ENCODE measurements around the gene SLC38A11.
"Not testable (repeated sequence)": the region's sequence is repeated elsewhere in the genome, so short reads cannot be mapped to it uniquely, and the experiment has no call there.

The SLC38A11 gene

GRCh38 chr2:164879901-164880535 lies 75.3 kb downstream of the SLC38A11 start:
- no peak for DNase-seq (ENCODE audit: low spot score)

- DNase-seq (ENCODE audit: low spot score): no peak
Observed at GRCh38 chr2:164877927-164878326, 77.4 kb downstream of the SLC38A11 start.

GRCh38 chr2:164877169-164877568 lies 78.2 kb downstream of the SLC38A11 start:
- no peak for DNase-seq (ENCODE audit: low spot score)

- no peak for DNase-seq (ENCODE audit: low spot score)
Observed at GRCh38 chr2:164875334-164876205, 79.8 kb downstream of the SLC38A11 start.

GRCh38 chr2:164873210-164873908 lies 82.0 kb downstream of the SLC38A11 start:
- no peak for DNase-seq (ENCODE audit: low spot score)

GRCh38 chr2:164871404-164871803 lies 83.9 kb downstream of the SLC38A11 start:
- DNase-seq (ENCODE audit: low spot score): no peak

GRCh38 chr2:164869420-164869772 lies 85.9 kb downstream of the SLC38A11 start:
- no peak for DNase-seq (ENCODE audit: low spot score)

GRCh38 chr2:164868563-164869419 lies 86.5 kb downstream of the SLC38A11 start:
- DNase-seq (ENCODE audit: low spot score): no peak

GRCh38 chr2:164867779-164868397 lies 87.4 kb downstream of the SLC38A11 start:
- no peak for DNase-seq (ENCODE audit: low spot score)

GRCh38 chr2:164866381-164866780 lies 88.9 kb downstream of the SLC38A11 start:
- not testable (repeated sequence) for DNase-seq (ENCODE audit: low spot score)

- no peak for DNase-seq (ENCODE audit: low spot score)
Observed at GRCh38 chr2:164860694-164861042, 94.7 kb downstream of the SLC38A11 start.

GRCh38 chr2:164859906-164860693 lies 95.2 kb downstream of the SLC38A11 start:
- DNase-seq (ENCODE audit: low spot score): not testable (repeated sequence)

- DNase-seq (ENCODE audit: low spot score): no peak
Observed at GRCh38 chr2:164859251-164859818, 96.0 kb downstream of the SLC38A11 start.

- no peak for DNase-seq (ENCODE audit: low spot score)
Observed at GRCh38 chr2:164852086-164852485, 103.2 kb downstream of the SLC38A11 start.

GRCh38 chr2:164850235-164850634 lies 105.1 kb downstream of the SLC38A11 start:
- DNase-seq (ENCODE audit: low spot score): no peak

GRCh38 chr2:164849506-164849905 lies 105.8 kb downstream of the SLC38A11 start:
- DNase-seq (ENCODE audit: low spot score): no peak

GRCh38 chr2:164847981-164848741 lies 107.2 kb downstream of the SLC38A11 start:
- DNase-seq (ENCODE audit: low spot score): no peak

GRCh38 chr2:164847291-164847690 lies 108.0 kb downstream of the SLC38A11 start:
- DNase-seq (ENCODE audit: low spot score): no peak

GRCh38 chr2:164846276-164846675 lies 109.0 kb downstream of the SLC38A11 start:
- no peak for DNase-seq (ENCODE audit: low spot score)
